ENCODE results near the gene MASP1.

MASP1 gene

GRCh38 chr3:187267306-187267705 is 24.2 kb downstream of the MASP1 start:
- no peak for TF ChIP-seq CTCF (IDR thresholded peaks at IDR 0.05; ENCODE audit: insufficient read depth, low read depth, low read length, missing control alignments)
- no peak overlapping the region for H3K4me3 ChIP-seq (ENCODE audit: low read depth, low read length)
- DNase-seq (ENCODE audit: low read depth) = no peak

- DNase-seq (ENCODE audit: low read depth) = no peak
- H3K4me3 ChIP-seq (ENCODE audit: low read depth, low read length) = no peak overlapping the region
- no peak for TF ChIP-seq CTCF (IDR thresholded peaks at IDR 0.05; ENCODE audit: insufficient read depth, low read depth, low read length, missing control alignments)
Observed at GRCh38 chr3:187266691-187267090, 24.8 kb downstream of the MASP1 start.

GRCh38 chr3:187265461-187265955 is 26.0 kb downstream of the MASP1 start:
- no peak for DNase-seq (ENCODE audit: low read depth)
- H3K4me3 ChIP-seq (ENCODE audit: low read depth, low read length) = no peak overlapping the region
- no peak for TF ChIP-seq CTCF (IDR thresholded peaks at IDR 0.05; ENCODE audit: insufficient read depth, low read depth, low read length, missing control alignments)

GRCh38 chr3:187264911-187265310 is 26.6 kb downstream of the MASP1 start:
- TF ChIP-seq CTCF (IDR thresholded peaks at IDR 0.05; ENCODE audit: insufficient read depth, low read depth, low read length, missing control alignments) = no peak

GRCh38 chr3:187264021-187264420 is 27.5 kb downstream of the MASP1 start:
- no peak for TF ChIP-seq CTCF (IDR thresholded peaks at IDR 0.05; ENCODE audit: insufficient read depth, low read depth, low read length, missing control alignments)
- DNase-seq (ENCODE audit: low read depth) = no peak
- H3K4me3 ChIP-seq (ENCODE audit: low read depth, low read length) = no peak overlapping the region

More at GRCh38 chr3:187264911-187265310, 26.6 kb downstream of the MASP1 start:
- no peak for DNase-seq (ENCODE audit: low read depth)
- H3K4me3 ChIP-seq (ENCODE audit: low read depth, low read length) = no peak overlapping the region

- no peak overlapping the region for H3K4me3 ChIP-seq (ENCODE audit: low read depth, low read length)
- TF ChIP-seq CTCF (IDR thresholded peaks at IDR 0.05; ENCODE audit: insufficient read depth, low read depth, low read length, missing control alignments) = no peak
Observed at GRCh38 chr3:187263270-187263669, 28.3 kb downstream of the MASP1 start.

GRCh38 chr3:187262360-187262759 is 29.2 kb downstream of the MASP1 start:
- no peak for TF ChIP-seq CTCF (IDR thresholded peaks at IDR 0.05; ENCODE audit: insufficient read depth, low read depth, low read length, missing control alignments)

More at GRCh38 chr3:187263270-187263669, 28.3 kb downstream of the MASP1 start:
- DNase-seq (ENCODE audit: low read depth) = no peak

More at GRCh38 chr3:187262360-187262759, 29.2 kb downstream of the MASP1 start:
- no peak for DNase-seq (ENCODE audit: low read depth)
- H3K4me3 ChIP-seq (ENCODE audit: low read depth, low read length) = no peak overlapping the region

Data from GM12865 (cell line).